NCI-H526 (cell line): ENCODE measurements around the gene RPL5.

Source experiments
- DNase-seq, 2 experiments: peaks; one replicate each; lab custom pipeline; 2025; lab: John Stamatoyannopoulos, UW

RPL5 gene

DNA sequence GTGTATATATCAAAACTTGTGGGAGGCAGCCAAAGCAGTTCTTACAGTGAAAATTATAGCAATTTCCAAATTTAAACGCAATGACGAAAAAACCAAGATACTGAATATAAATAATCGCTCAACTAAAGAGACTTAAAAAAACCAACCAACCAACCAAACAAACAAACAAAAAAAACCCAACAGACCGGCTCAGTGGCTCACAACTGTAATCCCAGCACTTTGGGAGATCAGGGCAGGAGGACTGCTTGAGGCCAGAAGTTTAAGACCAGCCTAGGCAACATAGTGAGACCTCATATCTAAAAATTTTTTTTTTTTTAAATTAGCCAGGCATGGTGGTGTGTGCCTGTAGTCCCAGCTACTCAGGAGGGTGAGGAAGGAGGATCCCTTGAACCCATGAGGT, 23.4 kb downstream of the RPL5 start:
- no peak for DNase-seq

DNA sequence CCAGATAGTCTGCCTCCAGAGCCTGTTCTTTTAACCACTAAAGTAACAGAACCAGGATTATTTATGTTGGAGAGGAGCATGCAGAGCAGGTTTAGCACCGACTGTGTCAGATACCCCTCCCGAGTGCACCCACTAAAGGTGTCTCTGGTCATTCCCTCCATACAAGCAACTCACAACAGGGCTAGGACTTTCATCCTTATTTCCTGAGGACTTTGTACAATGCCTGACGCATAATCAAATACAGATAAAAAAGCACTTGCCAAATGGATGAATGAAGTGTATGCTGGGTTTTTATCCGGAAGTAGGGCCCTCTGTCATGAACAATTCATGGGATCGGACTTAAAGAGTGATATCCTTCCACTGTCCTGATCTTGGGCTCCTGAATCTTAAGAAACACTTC, 26.0 kb downstream of the RPL5 start:
- DNase-seq: no peak

DNA sequence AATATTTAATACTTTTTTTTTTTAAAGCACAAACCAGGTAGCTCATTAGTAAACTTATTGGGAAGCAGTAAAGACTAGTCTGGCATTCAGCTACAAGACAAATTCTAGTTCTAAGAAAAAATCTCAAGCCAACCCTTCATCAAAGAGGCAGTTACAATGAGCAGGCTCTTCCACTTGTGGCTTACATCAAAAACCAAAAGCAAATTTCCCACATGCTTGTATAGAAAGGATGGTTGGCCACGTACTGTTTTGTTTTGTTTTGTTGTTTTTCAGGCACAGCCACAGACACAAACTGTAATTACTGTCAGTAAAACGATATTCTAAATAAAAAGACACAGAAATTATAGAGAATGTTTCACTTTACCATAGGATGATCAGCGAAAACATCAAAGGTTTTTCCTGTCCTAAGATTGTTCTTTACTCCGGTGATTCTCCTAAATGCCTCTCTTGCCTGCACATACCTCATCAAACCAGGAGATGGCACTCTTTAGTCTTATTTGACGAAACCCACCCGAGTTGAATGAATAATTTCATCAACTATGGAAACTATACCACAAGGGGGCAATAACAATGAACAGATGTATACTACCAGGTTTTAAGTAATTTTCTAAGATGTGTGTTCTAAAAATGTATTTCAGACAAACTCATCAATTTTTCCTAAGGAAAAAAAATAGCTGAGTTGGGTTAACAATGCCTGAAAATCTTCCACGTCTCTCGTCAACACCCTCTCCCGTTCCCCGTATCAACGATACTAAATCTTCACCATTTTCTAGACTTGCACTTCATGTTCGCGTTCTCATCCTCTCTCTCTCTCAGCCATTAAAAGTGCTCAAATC, 26.9 kb downstream of the RPL5 start:
- peak; percentile 73 to 87 for DNase-seq

DNA sequence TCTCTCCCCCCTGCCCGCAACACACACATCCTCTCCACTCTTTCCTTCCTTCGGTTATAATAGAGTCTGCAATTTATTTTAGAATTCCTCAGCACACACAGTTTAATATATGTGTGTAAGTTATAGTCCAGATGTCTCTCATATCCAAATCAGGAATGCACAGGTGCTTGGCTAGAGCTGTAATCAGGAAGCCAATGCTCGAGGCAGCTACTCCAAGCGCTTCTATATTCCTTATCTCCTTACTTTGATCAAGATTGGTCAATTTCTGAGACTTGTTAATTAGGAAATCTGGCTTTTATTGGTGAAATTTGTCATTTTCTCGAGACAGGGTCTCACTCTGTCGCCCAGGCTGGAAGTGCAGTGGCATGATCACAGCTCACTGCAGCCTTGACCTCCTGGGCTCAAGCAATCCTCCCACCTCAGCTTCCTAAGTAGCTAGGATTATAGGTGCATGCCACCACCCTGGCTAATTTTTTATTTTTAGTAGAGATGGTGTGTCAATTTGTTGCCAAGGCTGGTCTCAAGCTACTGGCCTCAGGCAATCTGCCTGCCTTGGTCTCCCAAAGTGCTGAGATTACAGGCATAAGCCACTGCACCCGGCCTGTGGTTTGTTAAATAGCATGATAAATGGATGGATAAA, 27.7 kb downstream of the RPL5 start:
- peak in 1 of 2 experiments; percentile 31 for DNase-seq

DNA sequence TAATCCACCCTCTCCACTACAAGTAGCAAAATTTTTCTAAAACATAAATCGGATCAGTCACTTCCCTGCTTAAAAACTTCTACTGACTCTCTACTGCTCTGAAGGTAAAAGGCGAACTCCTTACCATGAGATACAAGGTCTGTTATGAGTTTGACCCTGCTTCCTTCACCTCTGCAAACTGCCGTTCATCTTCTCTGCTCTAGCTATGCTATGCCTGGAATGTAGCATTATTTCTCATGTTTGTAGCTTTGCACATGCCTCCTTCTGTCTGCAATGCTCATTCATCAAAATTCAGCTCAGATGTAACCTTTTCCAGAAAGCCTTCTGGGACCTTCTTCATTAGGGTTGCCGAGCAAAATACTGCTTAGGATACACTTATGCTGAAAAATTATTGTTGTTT, 30.8 kb downstream of the RPL5 start:
- DNase-seq: no peak

DNA sequence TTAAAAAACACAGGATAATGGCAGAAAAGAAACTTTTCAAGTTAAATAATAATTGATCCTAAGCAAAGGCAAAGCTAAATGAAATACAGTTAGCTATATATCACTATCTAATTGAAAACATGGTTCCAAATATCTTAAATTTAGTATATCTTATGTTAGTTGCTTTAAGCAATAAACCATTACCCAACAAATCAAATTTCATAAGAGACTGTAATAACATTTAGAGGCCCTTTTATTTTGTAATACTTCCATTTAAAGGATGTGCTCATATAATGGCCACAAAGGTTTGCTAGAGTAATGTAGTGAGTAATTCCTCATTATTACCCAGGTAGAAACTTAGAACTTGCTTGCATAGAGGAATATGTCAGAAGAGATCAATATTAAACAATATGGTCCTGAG, 32.3 kb downstream of the RPL5 start:
- no peak for DNase-seq

DNA sequence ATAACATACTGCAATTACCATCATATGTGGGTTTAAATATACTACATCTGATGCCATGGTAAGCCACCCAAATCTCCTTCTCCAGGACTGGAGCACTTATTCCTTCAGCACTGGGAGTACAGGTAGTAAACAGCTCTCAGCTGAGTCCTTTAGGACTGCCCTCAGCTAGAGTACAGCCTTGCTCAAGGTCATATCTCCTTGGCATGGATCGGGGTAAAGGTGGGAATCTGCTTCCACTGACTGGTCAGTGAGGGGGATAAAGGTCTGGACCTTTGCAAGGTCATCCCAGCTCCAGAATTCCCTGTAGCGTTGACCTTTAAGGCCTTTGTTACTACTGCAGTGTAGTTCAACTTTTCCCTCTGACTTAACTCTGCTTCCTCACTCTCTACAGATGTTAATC, 38.8 kb downstream of the RPL5 start:
- no peak for DNase-seq

DNA sequence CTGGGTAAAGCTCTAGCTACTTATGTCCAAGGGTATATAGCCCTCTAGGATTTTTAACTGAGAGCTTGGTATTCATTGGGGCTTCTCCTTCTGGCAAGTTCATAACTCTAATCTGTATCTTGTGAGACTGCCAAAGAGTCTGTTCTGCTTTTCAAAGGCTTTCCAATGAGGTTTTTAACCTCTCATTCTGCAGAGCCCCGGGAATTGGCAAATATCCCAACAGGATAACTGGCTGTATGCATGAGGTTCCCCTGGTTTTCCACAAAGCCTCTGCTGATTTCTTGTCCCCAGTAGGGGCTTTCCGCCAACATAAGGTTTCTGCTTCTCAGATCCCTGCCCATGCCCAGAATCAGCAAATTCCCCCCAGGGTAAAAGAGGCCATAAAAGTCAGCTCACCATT, 40.9 kb downstream of the RPL5 start:
- DNase-seq: no peak

DNA sequence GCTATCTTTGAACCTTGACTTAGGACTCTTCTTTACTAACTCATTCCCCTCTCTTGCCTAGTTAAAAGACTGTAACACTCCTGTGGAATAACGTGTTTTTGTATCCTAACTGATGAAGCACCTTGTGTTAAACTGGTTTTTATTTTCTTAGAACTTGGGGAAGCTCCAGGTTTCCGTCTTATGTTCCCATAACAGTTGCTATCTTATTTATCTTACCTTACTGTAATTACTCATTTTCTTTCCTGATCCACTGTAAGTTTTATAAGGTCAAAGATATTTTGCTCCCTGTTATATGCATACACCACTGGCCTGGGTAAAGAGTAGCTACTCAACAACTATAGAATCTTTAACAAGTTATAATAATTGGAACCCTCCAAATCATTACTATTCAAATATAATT, 43.1 kb downstream of the RPL5 start:
- DNase-seq: no peak

DNA sequence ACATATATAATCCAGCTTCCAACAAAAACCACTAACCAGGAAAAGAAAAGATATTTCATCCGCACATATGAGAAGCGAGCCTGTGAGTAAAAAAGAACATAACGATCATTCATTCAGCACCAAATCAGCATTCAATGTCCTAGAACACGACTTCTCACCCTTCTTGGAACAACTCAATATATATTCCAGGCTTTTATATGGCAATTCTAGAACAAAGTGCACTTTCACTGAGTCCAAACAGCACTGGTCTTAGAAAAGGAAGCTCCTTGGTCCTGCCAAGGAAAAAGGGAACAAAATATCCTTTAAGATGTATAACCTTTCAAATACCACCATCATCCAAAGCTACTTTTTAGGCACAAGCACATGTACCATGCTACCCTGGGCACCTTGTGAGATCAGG, 44.5 kb downstream of the RPL5 start:
- no peak for DNase-seq

DNA sequence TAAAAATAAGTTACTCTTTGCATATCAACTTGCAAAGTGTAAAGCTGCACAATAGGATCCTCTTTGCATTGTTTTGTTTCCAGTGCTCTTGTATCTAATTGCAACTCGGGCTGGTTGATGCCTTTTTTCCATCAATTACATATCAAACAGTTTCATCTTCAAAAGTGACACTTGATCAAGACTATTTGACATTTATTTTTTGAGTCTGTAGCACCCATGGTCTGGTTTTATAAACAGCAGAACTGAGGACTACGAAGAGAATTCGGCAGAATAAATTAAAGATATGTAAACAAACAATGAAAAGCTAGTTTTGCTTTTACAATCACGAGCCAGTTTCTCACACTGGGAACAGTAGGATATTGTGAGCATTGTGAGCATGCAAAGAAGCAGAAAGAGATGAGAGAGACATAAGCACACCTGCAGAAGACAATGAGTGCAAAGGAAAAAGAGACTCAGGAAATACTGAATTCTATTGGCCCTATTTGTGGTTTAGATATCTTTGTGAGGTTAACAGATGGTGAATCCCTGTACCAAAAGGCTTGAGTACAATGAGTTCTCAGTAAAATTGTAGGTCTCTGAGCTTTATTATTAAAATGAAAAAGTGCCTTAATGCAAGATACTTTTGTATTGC, 45.4 kb downstream of the RPL5 start:
- peak; percentile 72 to 78 for DNase-seq

DNA sequence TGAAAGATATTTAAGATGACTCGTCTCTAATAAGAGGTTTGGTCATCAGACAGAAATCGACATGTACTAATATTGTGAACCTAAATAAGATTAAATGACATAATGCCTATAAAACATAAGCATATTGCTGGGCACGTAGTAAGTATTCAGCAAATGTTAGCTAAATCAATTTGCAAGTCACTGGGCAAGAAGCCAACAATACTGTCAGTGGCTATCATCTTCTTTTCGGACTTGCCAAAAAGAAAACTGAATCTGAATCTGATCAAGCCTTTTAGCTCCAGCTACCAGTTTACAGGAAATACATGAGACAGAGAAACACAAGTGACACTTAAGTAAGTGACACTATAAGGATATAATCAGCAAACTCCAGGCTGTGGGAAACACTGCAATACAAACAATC, 46.0 kb downstream of the RPL5 start:
- peak in 1 of 2 experiments; percentile 18 for DNase-seq

DNA sequence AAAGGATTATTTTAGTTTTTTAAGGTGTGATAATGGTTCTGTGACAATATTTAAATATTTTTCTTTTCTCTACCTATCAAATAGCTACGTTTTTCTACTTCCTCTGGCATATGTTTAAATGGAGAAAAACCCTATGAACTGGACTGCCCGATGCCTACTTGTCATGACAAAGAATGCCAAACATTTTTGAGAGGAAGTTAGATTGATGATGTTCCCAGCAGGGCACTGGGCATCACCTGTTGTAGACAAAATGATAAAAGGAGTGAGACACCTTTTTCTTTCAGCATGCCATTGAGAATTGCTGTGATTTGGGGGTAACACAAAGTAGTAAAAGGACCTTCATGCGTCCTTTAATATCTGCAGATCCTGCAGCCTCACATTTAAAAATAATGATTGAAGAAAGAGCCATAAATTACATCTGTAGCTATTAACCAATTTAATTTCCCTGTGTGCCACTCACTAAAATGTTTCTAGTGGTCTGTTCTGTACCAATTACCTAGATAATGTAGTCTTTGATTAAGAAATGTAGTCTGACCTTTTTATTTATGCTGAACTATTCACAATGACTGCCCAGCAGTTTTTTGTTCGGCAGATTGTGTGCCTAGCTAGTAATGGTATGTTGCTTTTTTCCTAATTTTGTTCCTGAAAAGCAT, 47.6 kb downstream of the RPL5 start:
- no peak for DNase-seq

DNA sequence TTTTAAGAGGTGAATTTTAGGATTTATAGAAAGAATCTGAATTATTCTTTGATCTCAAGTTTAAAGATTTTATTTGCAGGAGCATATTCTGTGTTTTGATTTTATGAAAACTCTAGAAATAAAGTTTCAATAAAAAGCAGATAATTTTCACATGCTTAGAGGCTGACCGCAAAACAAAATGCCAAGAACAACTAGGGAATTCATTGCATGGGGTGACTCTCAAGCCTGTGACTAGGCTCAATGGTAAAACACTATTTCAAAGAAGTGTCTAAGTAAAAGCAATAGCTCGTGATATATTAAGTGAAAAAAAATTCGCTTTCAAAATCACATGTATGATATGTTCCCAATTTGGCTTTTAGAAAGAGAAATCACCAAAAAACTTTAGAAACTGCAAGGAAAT, 49.6 kb downstream of the RPL5 start:
- DNase-seq: no peak

DNA sequence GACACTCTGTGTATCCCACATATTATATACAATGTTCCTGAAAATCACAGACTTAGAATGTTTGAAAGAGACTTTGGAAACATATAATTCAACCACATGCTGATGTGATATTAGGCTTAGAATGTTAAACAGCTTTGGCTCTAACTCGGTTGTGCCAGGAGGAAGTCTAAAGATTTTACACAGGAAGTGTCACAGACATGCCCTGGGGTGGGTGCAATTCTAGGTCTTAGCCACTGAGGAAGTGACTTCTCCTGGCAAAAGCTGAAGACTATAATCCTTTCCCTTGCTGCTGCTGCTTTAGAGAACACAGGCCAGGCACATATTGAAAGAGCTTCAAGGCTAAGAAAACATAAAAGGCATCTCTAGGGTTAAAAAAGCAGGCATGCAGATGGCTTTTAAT, 51.0 kb downstream of the RPL5 start:
- no peak for DNase-seq

DNA sequence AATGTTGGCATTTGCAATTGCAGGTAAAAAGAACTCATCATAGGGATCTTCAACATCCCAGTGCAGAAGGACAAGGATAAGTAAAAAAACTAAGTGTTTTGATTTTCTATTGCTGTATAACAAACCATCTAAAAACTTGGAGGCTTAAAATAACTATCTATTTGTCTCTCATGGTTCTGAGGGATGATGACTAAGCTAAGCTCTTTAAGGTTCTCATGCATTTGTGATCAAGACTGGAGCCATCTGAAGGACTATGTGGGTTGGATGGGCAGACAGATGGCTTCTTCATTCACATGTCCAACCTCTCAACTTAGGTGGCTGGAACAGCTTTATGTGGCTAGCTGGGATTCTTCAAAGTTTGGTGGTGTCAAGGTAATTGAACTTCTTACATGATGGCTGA, 51.5 kb downstream of the RPL5 start:
- DNase-seq: no peak

DNA sequence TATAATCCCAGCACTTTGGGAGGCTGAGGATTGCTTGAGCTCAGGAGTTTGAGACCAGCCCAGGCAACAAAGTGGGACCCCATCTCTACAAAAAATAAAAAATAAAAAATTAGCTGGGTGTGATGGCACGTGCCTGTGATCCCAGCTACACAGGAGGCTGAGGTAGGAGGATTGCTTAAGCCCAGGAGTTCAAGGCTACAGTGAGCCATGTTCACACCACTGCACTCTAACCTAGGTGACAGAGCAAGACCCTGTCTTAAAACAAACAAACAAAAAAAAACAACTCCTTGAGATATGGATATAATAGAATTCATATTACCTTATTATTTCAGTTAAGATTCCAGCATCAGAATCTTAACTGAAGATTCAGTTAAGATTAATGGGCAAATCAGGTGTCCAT, 52.4 kb downstream of the RPL5 start:
- DNase-seq: no peak

DNA sequence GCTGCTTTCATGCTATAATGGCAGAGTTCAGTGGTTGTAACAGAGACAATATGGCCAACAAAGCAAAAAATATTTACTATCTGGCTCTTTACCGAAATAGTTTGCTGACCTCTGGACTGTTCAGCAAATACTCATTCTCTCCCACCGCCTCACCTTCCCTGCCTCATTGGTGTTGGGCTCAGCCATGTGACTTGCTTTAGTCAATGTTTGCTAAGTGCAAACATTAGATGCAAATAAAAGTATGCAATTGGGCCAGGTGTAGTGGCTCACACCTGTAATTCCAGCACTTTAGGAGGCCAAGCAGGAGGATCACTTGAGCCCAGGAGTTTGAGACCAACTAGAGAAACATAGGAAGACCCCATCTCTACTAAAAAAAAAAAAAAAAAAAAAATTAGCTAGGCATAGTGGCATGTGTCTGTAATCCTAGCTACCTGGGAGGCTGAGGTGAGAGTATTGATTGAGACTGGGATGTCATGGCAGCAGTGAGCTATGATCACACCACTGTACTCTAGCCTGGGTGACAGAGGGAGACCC, 55.1 kb downstream of the RPL5 start:
- DNase-seq: peak in 1 of 2 experiments; percentile 43

DNA sequence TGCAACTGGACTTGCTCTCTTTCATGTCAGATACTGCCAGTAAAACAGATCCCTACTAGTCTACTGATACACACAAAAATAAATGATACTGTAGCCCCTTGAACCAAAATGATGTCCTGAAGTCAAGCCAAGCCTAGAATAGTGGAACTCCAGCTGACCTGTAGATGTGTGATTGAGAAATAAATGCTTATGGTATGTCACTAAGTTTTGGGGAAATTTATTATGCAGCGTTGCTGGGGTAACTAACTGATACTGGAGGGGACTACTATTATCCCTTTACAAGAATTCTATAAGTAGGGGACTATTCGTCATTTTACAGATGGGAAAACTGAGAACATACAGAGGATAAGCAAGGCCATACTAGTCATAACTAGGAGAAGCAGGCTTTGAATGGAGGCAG, 55.6 kb downstream of the RPL5 start:
- no peak for DNase-seq
